ENCODE measurements around the gene KY.

GRCh38 chr3:134625462-134625861 is 25.4 kb downstream of the KY start:
- TF ChIP-seq CTCF (conservative IDR thresholded peaks at IDR 0.05), result no peak
- no peak for TF ChIP-seq ZFX (IDR thresholded peaks at IDR 0.05)
